GM18951 (cell line): ENCODE measurements around the gene SPC25.
"Not testable (repeated sequence)": the region's sequence is repeated elsewhere in the genome, so short reads cannot be mapped to it uniquely, and the experiment has no call there.

ENCODE experiments used
- POLR2A ChIP-seq: IDR thresholded peaks from 4 replicates; pipeline ENCODE4 v1.6.1; 2011; ENCODE audit warnings: mild to moderate bottlenecking; ENCODE audit not compliant: insufficient read length, insufficient read depth; ENCODE audit errors: extremely low read depth
- in situ Hi-C: fragments of 300-500 bp; cut with MboI; formaldehyde crosslinking; loops from one replicate; pipeline ENCODE4 v1.12.0; 2022; ENCODE audit warnings: low sequenced_read_pairs, mixed read lengths, inconsistent platforms; ENCODE audit not compliant: unreplicated experiment

SPC25 gene, protein sequence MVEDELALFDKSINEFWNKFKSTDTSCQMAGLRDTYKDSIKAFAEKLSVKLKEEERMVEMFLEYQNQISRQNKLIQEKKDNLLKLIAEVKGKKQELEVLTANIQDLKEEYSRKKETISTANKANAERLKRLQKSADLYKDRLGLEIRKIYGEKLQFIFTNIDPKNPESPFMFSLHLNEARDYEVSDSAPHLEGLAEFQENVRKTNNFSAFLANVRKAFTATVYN

DNA sequence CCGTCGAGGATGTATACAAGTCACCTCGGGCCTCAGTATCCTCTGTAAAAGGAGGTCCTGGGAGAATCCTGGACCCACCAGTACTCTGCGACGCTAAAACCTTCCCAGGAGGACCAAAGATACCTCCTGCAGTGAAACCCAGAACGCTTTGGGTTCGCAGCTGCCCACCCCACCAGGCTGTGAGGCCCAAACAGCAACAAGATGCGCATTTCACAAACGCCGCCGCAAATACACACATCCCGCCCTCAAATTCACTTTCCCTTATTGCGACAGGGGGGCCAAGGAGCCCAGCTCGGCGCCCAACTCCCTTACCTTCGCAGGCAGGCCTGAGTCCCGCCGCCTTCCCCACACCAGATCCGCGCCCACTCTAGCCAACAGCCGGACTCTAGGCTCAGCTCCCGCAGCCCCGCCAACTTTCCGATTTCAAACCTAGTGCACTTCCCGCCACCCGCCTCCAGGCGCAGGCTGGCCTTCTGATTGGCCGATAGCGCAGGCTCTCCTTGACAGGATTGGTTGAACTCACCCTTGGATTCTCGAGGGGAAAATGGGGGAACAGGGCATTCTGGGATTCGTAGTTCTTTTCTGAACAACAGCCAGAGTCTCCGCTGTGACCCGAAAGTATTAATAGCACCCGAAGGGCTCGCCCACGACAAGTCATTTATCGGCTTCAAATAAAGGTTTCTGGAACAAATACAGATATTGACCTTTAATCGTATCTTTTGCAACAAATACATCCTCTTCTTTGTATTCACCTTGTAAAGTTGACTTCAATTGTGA is at the start of gene SPC25:
Gene SPC25, minus strand, starts transcription at position 425 of the 777 bp plus-strand sequence. CDS start 911 bp downstream, outside the sequence.
- in situ Hi-C loops, result no loop called here
- TF ChIP-seq POLR2A, result peak; percentile 68

DNA sequence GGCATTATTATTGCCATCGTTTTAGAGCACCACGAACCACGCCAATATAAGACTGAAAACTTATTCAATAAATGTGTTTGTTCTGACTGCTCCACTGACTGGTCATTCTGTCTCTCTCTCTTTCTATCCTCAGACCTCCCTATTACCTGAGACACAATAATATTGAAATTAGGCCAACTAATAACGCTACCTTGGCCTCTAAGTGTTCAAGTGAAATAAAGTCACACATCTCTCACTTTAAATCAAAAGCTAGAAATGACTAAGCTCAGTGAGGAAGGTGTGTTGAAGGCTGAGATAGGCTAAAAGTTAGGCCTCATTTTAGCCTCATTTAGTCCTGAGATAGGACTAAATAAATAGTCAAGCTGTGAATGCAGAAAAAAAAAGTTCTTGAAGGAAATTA is 49.7 kb upstream of the SPC25 start:
- in situ Hi-C loops, result no loop called here
- TF ChIP-seq POLR2A, result no peak

DNA sequence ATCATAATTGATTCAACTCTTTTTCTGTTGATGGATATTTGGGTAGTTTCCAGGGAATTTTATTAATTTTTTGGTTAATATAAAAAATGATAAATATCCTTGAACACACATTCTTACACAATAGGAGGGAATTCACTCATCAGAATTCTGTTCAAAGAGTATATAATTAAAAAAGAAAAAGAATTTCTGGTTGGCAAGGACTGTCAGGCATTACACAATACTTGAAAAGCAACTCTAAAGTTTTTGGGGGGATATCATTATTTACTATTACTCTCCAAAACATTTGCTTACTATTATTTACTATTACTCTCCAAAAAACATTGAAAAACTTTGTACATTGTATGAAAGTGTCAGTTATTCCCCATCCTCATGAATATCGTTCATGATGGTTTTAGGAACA is 48.8 kb upstream of the SPC25 start:
- in situ Hi-C loops, result no loop called here
- no peak for TF ChIP-seq POLR2A

DNA sequence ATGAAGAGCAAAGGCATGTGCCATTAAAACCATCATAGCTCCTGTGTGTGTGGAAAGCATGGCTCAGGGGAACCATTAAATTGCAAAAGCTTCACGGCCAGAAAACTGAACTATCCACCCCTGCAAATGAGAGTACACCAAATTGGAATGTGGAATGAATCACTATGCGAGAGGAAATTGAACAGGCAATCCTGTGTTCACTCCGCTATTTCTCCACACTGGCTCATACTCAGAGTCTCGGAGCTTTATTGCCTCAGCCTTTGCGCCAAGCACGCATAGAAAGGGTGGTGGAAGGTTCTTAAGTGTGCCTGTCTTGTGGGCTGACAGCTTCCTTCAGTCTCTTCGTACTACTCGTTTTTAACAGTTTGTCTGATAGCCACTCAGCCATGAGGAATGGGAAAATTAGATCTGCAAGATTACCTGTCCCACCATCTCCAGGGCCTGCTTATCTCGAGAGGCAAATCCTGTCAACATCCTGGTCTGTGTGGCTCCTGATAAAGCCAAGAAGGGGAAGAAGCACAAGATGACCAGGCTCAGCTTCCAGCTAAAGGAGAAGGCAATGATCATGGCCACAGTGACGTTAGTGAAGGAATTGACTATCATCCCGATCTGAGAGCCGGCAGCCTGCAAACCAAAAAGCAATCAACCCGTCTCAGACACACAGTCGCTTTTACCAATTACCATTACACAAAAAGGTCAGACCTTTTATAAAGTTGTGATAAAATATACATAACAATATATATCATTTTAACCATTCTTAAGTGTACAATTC is 45.8 kb upstream of the SPC25 start:
- TF ChIP-seq POLR2A, result no peak
- in situ Hi-C loops, result no loop called here

DNA sequence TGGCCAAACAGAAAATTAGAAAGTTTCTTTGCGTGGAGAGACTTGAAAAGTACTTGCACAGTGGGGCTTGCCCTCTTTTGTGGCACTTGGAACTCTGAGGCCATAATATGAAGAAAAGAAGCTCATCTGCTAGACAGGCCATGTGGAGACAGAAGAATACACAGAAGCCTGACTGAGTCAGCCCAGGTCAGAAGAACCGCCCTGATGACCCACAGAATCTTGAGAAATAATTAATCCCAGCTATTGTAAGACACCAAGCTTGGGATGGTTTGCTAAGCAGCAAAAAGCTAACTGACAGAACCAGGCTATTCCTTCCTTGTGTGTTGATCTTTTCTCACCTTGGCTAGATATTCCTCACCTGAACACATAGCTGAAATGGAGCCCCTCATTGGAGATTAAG is 44.6 kb upstream of the SPC25 start:
- in situ Hi-C loops, result no loop called here

DNA sequence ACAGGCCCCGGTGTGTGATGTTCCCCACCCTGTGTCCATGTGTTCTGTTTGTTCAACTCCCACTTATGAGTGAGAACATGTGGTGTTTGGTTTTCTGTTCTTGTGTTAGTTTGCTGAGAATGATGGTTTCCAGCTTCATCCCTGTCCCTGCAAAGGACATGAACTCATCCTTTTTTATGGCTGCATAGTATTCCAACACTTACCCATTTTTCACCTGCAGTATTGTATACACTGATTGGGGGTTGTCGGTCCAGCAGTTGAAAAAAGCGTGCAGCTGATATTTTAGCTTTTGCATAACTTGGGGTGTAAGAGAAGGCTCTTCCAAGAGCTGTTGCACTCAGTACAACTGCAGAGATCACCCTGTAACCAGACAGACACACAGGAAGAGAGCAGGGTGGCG is 41.9 kb upstream of the SPC25 start:
- in situ Hi-C loops, result not testable (repeated sequence)

More for the DNA sequence above, 44.6 kb upstream of the SPC25 start:
- no peak for TF ChIP-seq POLR2A

DNA sequence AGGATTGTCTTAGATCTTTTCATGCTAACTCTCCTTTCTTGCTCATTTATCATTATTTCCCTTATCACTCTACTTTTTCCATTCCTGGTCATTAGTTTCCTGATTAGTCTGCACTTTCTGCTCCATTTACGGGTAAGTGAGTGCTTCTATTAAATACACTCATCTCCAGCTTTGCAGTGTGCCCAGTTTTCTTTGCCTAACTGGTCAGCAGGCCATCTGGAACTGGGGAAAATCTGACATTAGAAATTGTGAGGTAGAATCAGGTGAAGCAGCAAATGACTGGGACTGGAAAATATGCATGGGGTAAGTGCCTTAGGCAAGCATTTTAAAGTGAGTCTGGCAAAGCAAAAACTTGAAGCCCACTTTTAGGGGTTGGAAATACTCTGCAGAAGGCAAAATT is 40.0 kb upstream of the SPC25 start:
- in situ Hi-C loops, result no loop called here
- no peak for TF ChIP-seq POLR2A

DNA sequence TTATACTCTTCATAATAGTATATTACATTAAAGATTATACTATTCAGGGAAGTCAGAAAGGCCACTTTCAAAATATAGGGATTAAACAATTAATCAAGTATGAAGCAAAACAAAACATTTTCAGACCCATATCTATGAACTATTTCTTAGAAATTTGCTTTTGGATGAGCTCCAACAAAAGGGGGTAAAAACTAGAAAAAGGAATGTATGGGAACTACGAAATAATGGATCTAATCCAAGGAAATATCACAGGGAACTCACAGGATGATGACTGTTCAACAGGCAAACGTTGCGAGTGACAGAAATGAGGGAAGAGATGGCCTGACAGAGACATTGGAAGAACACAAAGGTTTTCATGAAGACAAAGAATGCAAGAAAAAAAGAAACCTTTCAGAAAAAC is 38.8 kb upstream of the SPC25 start:
- no peak for TF ChIP-seq POLR2A

DNA sequence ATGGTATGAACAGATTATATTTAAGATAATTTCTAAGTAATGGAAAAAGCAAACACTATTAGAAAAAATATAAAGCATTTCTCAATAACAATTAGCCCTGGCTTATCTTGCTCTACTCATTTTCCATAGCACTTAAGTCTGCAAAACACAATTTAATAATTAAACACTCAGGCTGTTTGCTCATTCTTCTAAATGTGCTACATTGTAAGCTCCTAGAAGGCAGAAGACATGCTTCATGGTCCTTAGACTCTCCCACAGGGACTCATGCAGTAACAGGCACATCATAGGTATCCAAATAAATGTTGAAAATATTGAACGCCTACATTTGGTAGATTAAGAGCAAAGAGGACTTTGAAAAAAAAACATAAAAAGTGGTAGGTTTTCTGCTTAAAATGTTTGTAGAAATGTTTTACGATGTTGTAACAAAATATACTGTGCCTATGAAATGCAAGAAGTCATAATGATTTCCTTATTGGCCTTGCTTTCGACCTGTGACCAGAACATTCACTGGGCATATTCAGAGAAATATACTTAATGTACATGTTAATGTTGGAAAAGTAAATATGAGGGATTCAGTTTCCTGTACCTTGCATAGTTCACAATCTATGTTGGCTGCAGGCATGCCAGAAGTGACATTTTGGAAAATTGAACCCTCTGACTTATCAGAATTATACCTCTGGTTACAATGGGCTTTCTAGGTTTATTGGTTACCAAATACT is 38.0 kb upstream of the SPC25 start:
- TF ChIP-seq POLR2A, result no peak
- in situ Hi-C loops, result no loop called here

More for the DNA sequence above, 38.8 kb upstream of the SPC25 start:
- in situ Hi-C loops, result no loop called here

DNA sequence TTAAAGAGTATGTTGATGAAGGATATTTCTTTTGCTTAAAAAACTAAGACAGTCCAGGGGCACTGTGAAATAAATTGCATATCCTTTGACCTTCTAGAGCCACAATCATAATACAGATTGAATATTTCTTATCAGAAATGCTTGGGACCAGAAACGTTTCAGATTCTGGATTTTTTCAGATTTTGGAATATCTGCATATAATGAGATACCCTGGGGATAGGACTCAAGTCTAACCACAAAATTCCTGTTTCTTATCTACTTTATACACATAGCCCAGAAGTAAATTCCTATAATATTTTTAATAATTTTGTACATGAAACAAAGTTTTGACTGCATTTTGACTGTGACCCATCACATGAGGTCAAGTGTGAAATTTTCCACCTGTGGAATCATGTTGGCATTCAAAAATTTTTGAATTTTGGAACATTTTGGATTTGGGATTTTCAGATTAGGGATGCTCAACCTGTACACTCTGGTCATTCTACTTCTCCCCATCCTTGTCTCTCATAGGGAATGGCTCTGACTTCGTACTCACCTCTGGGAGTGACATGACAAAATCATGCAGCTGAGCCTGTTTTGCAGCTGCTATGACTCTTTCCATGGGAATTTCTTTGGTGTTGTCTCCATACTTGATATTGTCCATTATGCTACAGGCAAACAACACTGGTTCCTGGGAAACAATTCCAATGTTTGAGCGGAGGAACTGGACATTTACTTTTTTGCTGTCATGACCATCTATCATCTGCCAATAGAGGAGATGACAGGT is 36.6 kb upstream of the SPC25 start:
- no peak for TF ChIP-seq POLR2A
- in situ Hi-C loops, result no loop called here

DNA sequence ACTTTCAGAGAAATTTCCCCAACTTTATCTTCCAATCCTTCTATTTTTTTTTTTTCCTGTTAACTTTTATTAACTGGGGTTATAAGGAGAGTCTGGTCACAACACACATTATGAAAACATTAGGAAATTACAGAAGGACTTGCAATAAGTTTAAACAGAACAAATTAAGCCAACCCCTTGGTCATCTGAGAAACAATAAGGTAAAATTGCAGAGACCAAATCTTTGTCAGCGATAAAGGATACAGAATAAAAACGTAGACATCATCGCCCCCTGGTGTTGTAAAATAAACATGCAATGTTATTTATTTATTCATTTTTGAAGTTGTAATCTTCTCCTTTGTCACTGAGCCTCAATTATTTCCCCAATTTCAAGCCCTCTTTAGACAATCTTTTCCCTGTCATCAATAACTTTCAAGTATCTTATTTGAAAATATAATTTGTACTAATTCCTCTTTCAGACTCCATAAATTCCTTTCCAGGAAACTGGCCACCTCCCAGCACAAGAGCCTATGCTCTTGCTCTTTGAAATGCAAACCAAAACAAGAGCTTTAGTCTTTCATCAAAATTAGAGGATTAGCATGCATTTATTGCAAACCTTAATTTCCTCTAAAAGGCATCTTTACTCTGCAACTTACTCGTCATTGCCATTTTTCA is 30.4 kb upstream of the SPC25 start:
- in situ Hi-C loops, result no loop called here
- TF ChIP-seq POLR2A, result no peak

DNA sequence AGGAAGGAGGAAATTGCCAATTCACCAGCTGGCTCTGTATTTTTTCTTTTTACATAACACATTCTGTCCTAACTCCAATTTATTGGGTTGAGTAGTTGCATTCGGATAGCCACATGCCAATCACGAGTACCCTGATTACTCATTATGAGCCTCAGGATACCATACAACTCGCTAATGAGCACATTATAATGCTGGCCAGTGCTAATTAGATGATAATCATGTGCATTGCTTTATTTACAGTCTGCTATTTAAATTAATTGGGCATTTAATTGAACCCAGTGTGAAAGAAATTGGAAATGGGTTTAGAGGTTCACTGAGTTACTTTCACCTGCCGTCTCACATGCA is 26.1 kb upstream of the SPC25 start:
- TF ChIP-seq POLR2A, result no peak
- in situ Hi-C loops, result loop anchor here (10.0 kb wide), 1 partner anchor 572 kb away; no protein-coding TSS in a partner anchor
